Measurements from ENCODE around the gene SKP1.

DNA sequence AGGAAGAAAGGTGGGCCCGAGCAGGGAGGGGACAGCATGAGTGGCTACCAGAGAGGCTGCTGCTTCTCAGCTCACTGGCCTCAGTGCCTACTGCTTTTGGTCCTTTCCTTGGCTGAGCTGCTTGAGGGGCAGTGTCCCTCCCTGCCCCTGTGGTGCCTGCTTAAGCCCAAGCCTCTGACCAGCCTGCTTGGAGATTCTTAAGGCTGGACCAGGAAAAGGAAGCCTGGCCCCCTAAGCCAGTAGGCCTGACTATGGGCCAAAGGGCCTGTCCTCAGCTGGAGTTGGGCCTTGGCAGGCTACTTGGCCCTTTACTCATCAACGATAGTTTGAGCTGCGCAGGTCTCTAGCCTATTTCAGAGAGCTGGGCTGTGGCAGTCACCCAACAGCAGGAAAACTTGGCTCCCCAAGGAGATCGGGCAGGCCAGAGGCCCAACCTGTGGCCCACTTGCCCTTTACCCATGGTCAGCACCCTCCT lies 37.3 kb downstream of the SKP1 start:
- TF ChIP-seq, protein P1, sequence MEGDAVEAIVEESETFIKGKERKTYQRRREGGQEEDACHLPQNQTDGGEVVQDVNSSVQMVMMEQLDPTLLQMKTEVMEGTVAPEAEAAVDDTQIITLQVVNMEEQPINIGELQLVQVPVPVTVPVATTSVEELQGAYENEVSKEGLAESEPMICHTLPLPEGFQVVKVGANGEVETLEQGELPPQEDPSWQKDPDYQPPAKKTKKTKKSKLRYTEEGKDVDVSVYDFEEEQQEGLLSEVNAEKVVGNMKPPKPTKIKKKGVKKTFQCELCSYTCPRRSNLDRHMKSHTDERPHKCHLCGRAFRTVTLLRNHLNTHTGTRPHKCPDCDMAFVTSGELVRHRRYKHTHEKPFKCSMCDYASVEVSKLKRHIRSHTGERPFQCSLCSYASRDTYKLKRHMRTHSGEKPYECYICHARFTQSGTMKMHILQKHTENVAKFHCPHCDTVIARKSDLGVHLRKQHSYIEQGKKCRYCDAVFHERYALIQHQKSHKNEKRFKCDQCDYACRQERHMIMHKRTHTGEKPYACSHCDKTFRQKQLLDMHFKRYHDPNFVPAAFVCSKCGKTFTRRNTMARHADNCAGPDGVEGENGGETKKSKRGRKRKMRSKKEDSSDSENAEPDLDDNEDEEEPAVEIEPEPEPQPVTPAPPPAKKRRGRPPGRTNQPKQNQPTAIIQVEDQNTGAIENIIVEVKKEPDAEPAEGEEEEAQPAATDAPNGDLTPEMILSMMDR (conservative IDR thresholded peaks at IDR 0.05; ENCODE audit: low read length), result no peak
- TF ChIP-seq EZH2phosphoT487 (IDR thresholded peaks at IDR 0.05; ENCODE audit: borderline replicate concordance), result no peak

Measured in Loucy (cell line).